T-helper 22 cell (primary cell): ENCODE measurements around the gene PACS1.

Experiments used
- DNase-seq: peaks from one replicate; pipeline ENCODE4 v3.0.0-alpha.2; 2020; ENCODE audit warnings: low read depth

PACS1 gene

GRCh38 chr11:66290330-66290621 lies 220.2 kb downstream of the PACS1 start:
- no peak for DNase-seq

GRCh38 chr11:66291303-66291705 lies 221.2 kb downstream of the PACS1 start:
- no peak for DNase-seq

- no peak for DNase-seq
Observed at GRCh38 chr11:66291706-66292542, 221.9 kb downstream of the PACS1 start, which contains the start of gene TMEM151A. Gene TMEM151A (plus strand): TSS chr11:66291894. CDS start chr11:66292014, 120 bp downstream.

- no peak for DNase-seq
Observed at GRCh38 chr11:66292543-66293332, 222.7 kb downstream of the PACS1 start.

- DNase-seq, result no peak
Observed at GRCh38 chr11:66293352-66293751, 223.3 kb downstream of the PACS1 start.

GRCh38 chr11:66293777-66294625 lies 223.9 kb downstream of the PACS1 start:
- no peak for DNase-seq
